KOPT-K1 (cell line): Measurements from ENCODE around the gene TNS3.

ENCODE experiments used
- H3K27ac ChIP-seq: fragments of 200-600 bp; sonication (generic); 2 replicates; pipeline ENCODE4 v1.5.1; 2016; ENCODE audit warnings: antibody characterized with exemption, mild to moderate bottlenecking, low read depth, low read length; ENCODE audit not compliant: poor library complexity, severe bottlenecking
- H3K36me3 ChIP-seq: fragments of 200-600 bp; sonication (generic); 2 replicates; pipeline ENCODE4 v1.5.1; 2017; ENCODE audit warnings: antibody characterized with exemption, mild to moderate bottlenecking, low read length, moderate library complexity; ENCODE audit not compliant: insufficient read depth
- H3K9me3 ChIP-seq: fragments of 200-600 bp; sonication (generic); 2 replicates; pipeline ENCODE4 v1.5.1; 2017; ENCODE audit warnings: antibody characterized with exemption, low read length, mild to moderate bottlenecking; ENCODE audit not compliant: insufficient read depth, poor library complexity, severe bottlenecking

TNS3 gene

GRCh38 chr7:47568056-47568455, 13.9 kb downstream of the TNS3 start:
- Histone ChIP-seq H3K9me3 (peaks cover 3% of the 10 kb centered on the region), H3K27ac (no peak overlapping the region), H3K36me3 (no peaks in the 10 kb centered on the region)

GRCh38 chr7:47565640-47566250, 16.2 kb downstream of the TNS3 start:
- peaks cover 3% of the 10 kb centered on the region for H3K9me3 ChIP-seq
- H3K27ac ChIP-seq = no peak overlapping the region
- H3K36me3 ChIP-seq = no peaks in the 10 kb centered on the region

- no peaks in the 10 kb centered on the region for H3K36me3 ChIP-seq
- peaks cover 3% of the 10 kb centered on the region for H3K9me3 ChIP-seq
- H3K27ac ChIP-seq = no peak overlapping the region
Observed at GRCh38 chr7:47563521-47563920, 18.4 kb downstream of the TNS3 start.

DNA sequence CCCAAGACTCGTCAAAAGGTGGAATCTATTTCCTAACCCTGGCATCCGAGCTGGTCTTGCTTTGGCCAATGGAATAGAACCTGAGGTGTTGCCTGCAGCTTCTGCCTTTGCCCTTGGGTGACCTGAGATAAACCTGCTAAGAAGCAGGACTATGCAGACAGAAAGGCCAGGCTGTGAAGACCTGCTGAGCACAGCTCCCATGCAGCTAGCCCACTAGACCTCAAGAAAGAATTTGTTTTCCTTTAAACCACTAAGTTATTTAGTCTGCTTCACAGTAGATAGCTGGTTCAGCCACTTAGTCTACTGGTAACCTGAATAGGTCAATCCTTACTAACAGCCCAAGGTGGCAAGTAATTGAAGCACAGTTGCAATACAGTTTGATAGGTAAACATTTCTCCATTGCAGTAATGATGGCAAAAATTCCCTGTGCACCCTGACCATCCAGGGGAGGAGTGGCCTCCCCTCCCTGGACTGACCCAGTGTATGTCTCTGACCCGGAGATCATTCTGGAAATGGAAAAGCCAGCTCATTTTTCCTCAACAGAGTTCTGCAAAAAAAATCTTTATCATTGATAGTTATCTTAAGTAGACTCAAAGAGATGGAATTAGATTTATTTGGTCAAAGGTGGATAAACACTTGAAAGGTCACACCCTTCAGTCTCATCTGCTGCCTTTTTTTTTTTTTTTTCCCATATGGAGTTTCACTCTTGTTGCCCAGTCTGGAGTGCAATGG, 20.0 kb downstream of the TNS3 start:
- Histone ChIP-seq H3K9me3 (peaks cover 3% of the 10 kb centered on the region), H3K36me3 (no peaks in the 10 kb centered on the region), H3K27ac (no peak overlapping the region)

- H3K9me3 ChIP-seq = peaks cover 3% of the 10 kb centered on the region
- H3K27ac ChIP-seq = no peak overlapping the region
- no peaks in the 10 kb centered on the region for H3K36me3 ChIP-seq
Observed at GRCh38 chr7:47559306-47560220, 22.3 kb downstream of the TNS3 start.

DNA sequence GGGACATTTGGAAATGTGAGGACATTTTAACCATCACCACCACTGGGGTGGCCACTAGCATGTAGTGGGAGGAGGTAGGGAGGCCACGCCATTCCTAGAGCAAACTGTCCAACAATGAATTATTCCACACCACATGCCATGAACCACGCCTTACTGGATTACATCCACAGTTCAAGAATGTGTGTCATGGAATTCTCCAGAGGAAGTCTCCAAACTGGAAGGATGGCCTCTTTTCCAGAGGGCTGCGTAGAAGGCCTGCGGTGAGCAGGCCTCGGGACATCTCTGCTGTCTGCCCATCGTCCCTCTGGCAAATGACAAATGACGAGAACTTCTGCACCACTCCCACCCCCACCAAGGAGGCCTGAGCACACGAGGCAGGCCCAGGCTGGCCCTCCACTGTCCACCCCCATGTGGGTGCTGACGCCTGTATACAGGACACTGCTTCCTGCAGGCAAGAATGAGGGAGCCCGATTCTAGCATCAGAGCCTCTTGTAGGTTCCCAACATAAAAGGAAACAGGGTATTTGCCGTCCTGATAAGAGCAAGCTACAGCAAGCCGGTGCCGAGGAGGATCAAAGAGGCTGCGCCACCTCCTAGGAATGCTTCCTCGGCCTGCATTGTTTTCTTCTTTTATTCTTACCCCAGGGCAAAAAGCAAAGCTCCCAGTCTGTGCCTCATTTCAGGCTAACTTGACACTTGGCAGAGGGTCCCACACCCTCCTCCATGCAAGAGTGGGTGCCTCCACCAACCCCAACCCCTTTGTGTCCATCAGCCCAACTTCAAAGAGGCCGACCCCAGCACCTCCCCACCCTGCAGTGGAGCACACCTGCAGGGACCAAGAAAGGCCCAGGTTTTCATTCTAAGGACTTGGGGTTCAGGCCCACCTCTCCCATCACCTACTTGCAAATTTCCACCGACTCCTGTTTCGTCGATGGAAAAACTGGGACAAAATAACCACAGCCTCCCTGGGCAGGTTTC, 23.9 kb downstream of the TNS3 start:
- no peaks in the 10 kb centered on the region for H3K9me3 ChIP-seq
- no peaks in the 10 kb centered on the region for H3K36me3 ChIP-seq
- no peak overlapping the region for H3K27ac ChIP-seq

- Histone ChIP-seq H3K9me3 (no peaks in the 10 kb centered on the region), H3K27ac (no peak overlapping the region), H3K36me3 (no peaks in the 10 kb centered on the region)
Observed at GRCh38 chr7:47557317-47557693, 24.6 kb downstream of the TNS3 start.

DNA sequence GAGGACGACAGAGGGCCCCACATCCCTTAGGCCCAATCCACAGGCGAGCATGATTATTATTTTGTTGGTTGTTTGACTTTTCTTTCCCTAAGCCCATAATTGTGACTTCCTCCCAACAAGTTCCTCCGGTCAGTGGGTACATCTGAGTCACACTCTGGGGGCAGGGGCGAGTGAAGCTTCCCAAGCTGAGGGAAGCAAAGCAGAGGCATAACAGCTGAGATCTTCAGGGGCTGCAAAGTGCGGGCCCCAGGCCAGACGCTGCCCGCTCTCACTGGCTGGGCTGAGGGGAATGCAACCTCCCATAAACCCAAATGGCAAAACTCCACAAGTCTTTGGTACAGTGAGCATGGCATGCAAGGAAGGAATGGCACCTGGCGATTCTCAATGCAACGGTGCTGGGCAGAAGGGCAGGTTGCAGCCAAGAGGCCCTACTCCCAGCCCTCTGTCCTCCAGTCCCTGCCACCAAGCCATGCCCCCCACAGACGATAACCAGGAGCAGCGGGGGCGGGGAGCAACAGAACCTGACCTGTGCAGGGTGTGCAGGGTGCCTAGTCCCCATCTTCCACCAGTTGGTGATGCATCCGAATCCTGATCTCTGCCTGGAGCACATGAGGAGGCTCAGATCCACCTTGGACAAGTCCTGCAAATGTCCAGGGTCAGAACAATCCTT, 25.3 kb downstream of the TNS3 start:
- Histone ChIP-seq H3K9me3 (no peaks in the 10 kb centered on the region), H3K36me3 (no peaks in the 10 kb centered on the region), H3K27ac (no peak overlapping the region)

DNA sequence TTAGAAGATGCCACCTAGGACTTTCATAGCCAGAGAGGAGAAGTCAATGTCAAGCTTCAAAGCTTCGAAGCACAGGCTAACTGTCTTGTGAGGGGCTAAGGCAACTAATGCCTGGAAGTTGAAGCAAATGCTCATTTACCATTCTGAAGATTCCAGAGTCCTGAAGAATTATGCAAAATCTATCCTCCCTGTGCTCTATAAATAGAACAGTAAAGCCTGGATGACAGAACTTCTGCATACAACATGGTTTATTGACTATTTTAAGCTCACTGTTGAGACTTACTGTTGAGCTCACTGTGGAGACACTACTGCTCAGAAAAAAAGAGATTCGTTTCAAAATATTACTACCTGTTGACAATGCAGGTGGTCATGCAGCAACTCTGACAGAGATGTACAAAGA, 28.6 kb downstream of the TNS3 start:
- Histone ChIP-seq H3K9me3 (no peaks in the 10 kb centered on the region), H3K27ac (no peak overlapping the region), H3K36me3 (no peaks in the 10 kb centered on the region)

GRCh38 chr7:47552621-47553020, 29.3 kb downstream of the TNS3 start:
- H3K27ac ChIP-seq = no peak overlapping the region

GRCh38 chr7:47551668-47552440, 30.1 kb downstream of the TNS3 start:
- Histone ChIP-seq H3K9me3 (peaks cover 6% of the 10 kb centered on the region), H3K27ac (no peak overlapping the region), H3K36me3 (no peaks in the 10 kb centered on the region)

More at GRCh38 chr7:47552621-47553020, 29.3 kb downstream of the TNS3 start:
- H3K36me3 ChIP-seq = no peaks in the 10 kb centered on the region
- H3K9me3 ChIP-seq = peaks cover 5% of the 10 kb centered on the region

GRCh38 chr7:47550788-47551470, 31.0 kb downstream of the TNS3 start:
- H3K36me3 ChIP-seq = no peaks in the 10 kb centered on the region
- peaks cover 6% of the 10 kb centered on the region for H3K9me3 ChIP-seq
- H3K27ac ChIP-seq = no peak overlapping the region

GRCh38 chr7:47549916-47550315, 32.0 kb downstream of the TNS3 start:
- H3K36me3 ChIP-seq = no peaks in the 10 kb centered on the region
- peaks cover 6% of the 10 kb centered on the region for H3K9me3 ChIP-seq
- no peak overlapping the region for H3K27ac ChIP-seq
